ENCODE results near the gene PDE9A.

PDE9A gene

GRCh38 chr21:42780617-42781016 is 127.2 kb downstream of the PDE9A start:
- no peaks in the 10 kb centered on the region for H3F3A ChIP-seq (ENCODE audit: insufficient read depth, low read length)
- DNase-seq = no peak
- 0 out of 2 replicates have a peak, but pooled peaks cover 5% of the 10 kb centered on the region for H3K4me1 ChIP-seq (ENCODE audit: low read length)
- no peaks in the 10 kb centered on the region for H3K79me2 ChIP-seq (ENCODE audit: low read length)
- no peak overlapping the region for H2AFZ ChIP-seq (ENCODE audit: low read length)
- no peak overlapping the region for H3K27ac ChIP-seq (ENCODE audit: low read length)
- no peaks in the 10 kb centered on the region for H3K36me3 ChIP-seq (replicated peaks; ENCODE audit: insufficient read depth, low read length)
- no peaks in the 10 kb centered on the region for H3K9me2 ChIP-seq (replicated peaks; ENCODE audit: insufficient read depth, low read length)
- TF ChIP-seq EZH2 (optimal IDR thresholded peaks at IDR 0.05; ENCODE audit: low read depth, low read length) (no peak), CTCF (IDR thresholded peaks at IDR 0.05; ENCODE audit: low read length) (no peak), EZH2phosphoT487 (IDR thresholded peaks at IDR 0.05; ENCODE audit: low read length) (no peak)
- no peaks in the 10 kb centered on the region for H4K20me1 ChIP-seq (ENCODE audit: insufficient read depth, low read length)
- no peaks in the 10 kb centered on the region for H3K9me3 ChIP-seq (replicated peaks; ENCODE audit: insufficient read depth, low read length)
- H3K9ac ChIP-seq (ENCODE audit: low read length) = no peak overlapping the region
- no peak overlapping the region for H3K4me2 ChIP-seq (ENCODE audit: low read depth, low read length)
- H3K27me3 ChIP-seq (replicated peaks; ENCODE audit: insufficient read depth, low read length) = peaks cover 88% of the 10 kb centered on the region
- no peak overlapping the region for H3K4me3 ChIP-seq (ENCODE audit: low read length)

DNA sequence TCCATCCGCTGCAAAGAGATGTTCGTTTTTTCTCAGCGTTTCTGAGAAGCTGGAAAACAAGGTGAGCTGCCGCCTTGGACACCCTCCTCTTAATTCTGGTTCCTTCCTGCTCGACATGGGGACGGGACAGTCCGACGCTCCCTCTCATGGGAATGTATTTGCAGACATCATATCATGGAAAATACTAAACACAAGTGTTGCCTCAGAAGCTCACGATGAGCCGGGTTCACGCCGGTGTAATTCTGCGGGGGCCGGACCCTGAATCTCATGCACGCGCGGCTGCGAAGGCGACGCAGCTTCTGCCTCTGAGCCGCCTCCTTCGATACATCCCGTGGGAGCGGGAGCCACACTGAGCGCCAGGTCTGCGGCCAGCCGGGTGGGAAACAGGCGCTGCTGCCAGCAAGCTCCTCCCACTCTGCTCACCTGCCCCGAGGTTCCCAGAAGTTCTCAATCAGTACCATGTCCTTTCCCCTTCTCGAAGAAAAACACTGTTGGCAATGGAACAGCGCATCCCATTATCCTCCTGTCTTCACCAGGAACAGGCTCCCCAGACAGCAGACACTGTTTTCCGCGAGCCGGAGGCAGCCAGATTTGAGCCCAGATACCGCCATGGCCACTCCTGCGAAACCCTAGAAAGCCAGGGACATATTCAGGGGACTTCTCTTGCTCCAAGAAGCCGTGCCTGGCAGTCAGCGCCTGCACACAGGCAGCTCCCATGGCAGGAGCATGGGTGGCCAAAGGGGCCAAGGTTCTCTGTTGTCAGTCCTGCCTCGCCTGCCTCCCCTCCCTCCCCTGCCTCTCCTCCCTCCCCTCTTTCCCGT is 127.9 kb downstream of the PDE9A start:
- no peaks in the 10 kb centered on the region for H3F3A ChIP-seq (ENCODE audit: insufficient read depth, low read length)
- no peaks in the 10 kb centered on the region for H3K79me2 ChIP-seq (ENCODE audit: low read length)
- H4K20me1 ChIP-seq (ENCODE audit: insufficient read depth, low read length) = no peaks in the 10 kb centered on the region
- 0 out of 2 replicates have a peak, but pooled peaks cover 5% of the 10 kb centered on the region for H3K4me1 ChIP-seq (ENCODE audit: low read length)
- H2AFZ ChIP-seq (ENCODE audit: low read length) = no peak overlapping the region
- no peaks in the 10 kb centered on the region for H3K9me2 ChIP-seq (replicated peaks; ENCODE audit: insufficient read depth, low read length)
- H3K4me2 ChIP-seq (ENCODE audit: low read depth, low read length) = no peak overlapping the region
- H3K27me3 ChIP-seq (replicated peaks; ENCODE audit: insufficient read depth, low read length) = peaks cover 88% of the 10 kb centered on the region
- DNase-seq = no peak
- H3K27ac ChIP-seq (ENCODE audit: low read length) = no peak overlapping the region
- no peak overlapping the region for H3K4me3 ChIP-seq (ENCODE audit: low read length)
- no peak overlapping the region for H3K9ac ChIP-seq (ENCODE audit: low read length)
- TF ChIP-seq EZH2 (optimal IDR thresholded peaks at IDR 0.05; ENCODE audit: low read depth, low read length) = peak; percentile 96
- TF ChIP-seq CTCF (IDR thresholded peaks at IDR 0.05; ENCODE audit: low read length) = no peak
- H3K36me3 ChIP-seq (replicated peaks; ENCODE audit: insufficient read depth, low read length) = no peaks in the 10 kb centered on the region
- no peaks in the 10 kb centered on the region for H3K9me3 ChIP-seq (replicated peaks; ENCODE audit: insufficient read depth, low read length)

DNA sequence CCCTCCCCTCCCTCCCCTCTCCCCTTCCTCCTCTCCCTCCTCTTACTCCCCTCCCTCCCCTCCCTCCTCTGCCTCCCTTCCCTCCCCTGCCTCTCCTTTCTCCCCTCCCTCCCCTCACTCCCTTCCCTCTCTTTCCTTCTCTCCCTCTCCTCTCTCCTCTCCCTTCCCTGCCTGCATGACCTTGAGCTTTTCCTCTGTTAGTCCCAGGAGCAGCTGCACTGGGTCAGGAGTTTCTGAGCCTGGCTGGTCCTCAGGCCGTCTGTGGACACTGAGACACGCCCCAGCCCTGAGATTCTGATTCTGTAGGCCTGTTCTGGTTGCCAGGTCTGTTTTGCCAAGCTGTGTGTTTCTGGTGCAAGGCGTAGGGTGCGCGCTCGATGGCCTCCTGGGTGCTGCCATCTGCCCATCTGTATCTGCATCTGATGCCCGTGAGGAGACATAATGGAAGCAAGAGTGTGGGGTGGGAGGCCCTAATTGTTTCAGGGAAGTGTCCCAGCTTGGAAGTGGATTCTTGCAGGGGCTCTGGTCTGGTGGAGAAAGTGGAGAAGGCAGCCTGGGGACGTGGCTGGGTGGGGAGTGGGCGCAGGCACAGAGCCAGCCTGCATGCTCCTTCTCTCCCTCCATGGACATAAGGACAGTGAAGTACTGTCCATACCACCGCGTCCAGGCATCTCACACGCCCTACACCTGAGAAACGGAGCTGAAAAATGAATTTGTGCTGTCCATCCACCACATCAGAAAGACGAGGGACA is 128.7 kb downstream of the PDE9A start:
- no peak overlapping the region for H3K4me2 ChIP-seq (ENCODE audit: low read depth, low read length)

More for the DNA sequence above, 128.7 kb downstream of the PDE9A start:
- no peak overlapping the region for H3K27ac ChIP-seq (ENCODE audit: low read length)
- H3K79me2 ChIP-seq (ENCODE audit: low read length) = no peaks in the 10 kb centered on the region
- no peaks in the 10 kb centered on the region for H3F3A ChIP-seq (ENCODE audit: insufficient read depth, low read length)
- no peaks in the 10 kb centered on the region for H3K36me3 ChIP-seq (replicated peaks; ENCODE audit: insufficient read depth, low read length)
- no peak for DNase-seq
- H2AFZ ChIP-seq (ENCODE audit: low read length) = no peak overlapping the region
- H3K9me3 ChIP-seq (replicated peaks; ENCODE audit: insufficient read depth, low read length) = no peaks in the 10 kb centered on the region
- H3K4me3 ChIP-seq (ENCODE audit: low read length) = no peak overlapping the region
- no peaks in the 10 kb centered on the region for H4K20me1 ChIP-seq (ENCODE audit: insufficient read depth, low read length)
- H3K9ac ChIP-seq (ENCODE audit: low read length) = no peak overlapping the region
- H3K27me3 ChIP-seq (replicated peaks; ENCODE audit: insufficient read depth, low read length) = peaks cover 88% of the 10 kb centered on the region
- TF ChIP-seq EZH2 (optimal IDR thresholded peaks at IDR 0.05; ENCODE audit: low read depth, low read length) (no peak), EZH2phosphoT487 (IDR thresholded peaks at IDR 0.05; ENCODE audit: low read length) (no peak), CTCF (IDR thresholded peaks at IDR 0.05; ENCODE audit: low read length) (no peak)
- H3K9me2 ChIP-seq (replicated peaks; ENCODE audit: insufficient read depth, low read length) = no peaks in the 10 kb centered on the region
- 0 out of 2 replicates have a peak, but pooled peaks cover 5% of the 10 kb centered on the region for H3K4me1 ChIP-seq (ENCODE audit: low read length)
